GM19193 (cell line): Measurements from ENCODE around the gene LSG1.

Experiments used
- POLR2A ChIP-seq: IDR thresholded peaks from 4 replicates; pipeline ENCODE4 v1.6.1; 2011; ENCODE audit not compliant: insufficient read depth, insufficient read length; ENCODE audit errors: extremely low read depth

Gene LSG1

DNA sequence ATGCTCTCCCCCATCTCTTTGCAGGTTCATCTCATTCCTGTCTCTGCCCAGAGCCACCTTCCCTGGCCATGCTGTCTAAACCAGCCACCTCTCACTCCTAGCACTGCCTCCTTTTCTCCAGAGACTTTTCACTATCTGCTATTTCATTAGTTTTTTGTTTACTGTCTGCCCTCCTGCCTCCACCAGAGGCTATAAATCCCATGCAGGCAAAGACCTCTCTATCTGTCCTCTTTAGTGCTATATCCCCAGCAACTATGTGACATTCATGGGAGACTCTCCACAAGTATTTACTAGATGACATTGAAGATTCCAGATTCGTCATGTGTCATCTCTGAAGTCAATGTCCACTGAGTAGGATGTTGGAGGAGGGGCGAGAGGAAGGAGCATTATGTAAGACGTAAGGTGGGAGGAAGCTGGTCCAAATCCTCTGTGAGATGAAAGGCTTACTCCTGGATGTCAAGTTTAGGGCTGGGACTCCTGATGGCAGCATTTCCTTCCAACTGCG is 10.2 kb upstream of the LSG1 start:
- no peak for TF ChIP-seq POLR2A

DNA sequence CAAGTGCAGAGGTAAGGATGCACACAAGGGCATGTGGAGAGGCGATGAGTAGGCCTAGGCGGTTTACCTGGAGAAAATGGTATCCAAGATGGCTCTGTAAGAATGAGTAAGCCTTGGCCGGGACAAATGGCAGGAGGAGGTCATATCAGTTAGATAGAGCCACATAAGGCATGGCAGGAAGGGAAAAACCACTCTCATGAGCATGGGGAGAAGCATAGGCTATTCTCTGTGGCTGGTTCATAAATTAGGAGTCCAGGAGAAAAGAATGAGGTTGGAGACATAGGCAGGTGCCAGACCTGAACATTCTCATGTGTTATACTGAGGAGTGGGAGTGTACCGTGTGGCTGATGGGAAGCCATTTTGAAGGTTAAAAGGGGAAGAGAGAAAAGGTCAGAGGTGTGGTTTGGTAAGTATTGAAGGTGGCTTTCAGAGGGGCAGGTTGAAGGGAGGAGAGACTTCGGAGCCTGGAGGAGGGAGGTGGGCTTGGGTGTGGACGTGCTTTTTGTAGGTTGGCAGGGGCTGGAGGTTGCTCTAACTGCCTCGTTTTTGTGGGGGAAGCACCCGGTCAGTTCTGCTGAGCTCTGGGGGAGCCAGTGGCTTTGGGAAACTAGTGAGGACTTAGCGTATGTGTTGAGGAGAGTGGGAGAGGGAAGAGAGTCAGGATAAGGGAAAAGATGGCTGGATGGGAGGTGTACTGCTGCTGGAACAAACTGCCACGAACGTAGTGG is 9.1 kb upstream of the LSG1 start:
- no peak for TF ChIP-seq POLR2A

DNA sequence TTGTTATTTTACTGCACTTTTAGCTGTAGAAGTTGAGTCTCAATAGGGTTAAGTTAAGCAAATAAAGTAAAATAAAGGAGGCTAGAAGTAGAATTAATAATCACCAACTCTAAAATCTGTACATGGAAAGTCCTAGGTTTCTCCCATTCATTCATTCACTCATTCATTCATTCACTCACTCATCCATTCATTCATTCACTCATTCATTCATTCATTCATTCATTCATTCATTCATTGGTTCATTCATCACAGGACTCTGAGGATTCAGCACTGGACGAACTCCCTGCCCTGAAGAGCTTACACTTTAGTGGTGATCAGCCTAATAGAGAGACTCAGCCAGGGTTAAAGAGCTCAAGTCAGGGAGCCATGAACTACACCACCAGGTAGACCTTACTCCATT is 4.5 kb upstream of the LSG1 start:
- no peak for TF ChIP-seq POLR2A

DNA sequence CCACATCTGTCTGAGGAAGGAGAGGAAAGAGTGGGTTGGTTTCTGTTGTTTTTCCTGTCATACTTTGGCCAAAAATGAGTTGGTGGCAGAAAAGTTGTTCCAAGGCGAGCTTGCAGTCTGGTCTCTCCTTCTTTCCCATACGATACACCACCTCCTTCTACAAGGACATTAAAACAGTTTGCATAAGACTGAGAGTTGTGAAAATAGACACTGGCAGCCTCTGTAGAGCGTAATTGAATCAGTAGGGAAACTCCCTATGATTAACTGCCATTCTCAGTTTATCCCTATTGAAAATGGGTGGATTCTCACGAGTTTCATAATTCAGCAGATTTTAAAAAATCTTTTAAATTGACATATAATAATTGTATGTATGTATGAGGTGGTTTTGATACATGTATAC is 3.7 kb upstream of the LSG1 start:
- TF ChIP-seq POLR2A = no peak

DNA sequence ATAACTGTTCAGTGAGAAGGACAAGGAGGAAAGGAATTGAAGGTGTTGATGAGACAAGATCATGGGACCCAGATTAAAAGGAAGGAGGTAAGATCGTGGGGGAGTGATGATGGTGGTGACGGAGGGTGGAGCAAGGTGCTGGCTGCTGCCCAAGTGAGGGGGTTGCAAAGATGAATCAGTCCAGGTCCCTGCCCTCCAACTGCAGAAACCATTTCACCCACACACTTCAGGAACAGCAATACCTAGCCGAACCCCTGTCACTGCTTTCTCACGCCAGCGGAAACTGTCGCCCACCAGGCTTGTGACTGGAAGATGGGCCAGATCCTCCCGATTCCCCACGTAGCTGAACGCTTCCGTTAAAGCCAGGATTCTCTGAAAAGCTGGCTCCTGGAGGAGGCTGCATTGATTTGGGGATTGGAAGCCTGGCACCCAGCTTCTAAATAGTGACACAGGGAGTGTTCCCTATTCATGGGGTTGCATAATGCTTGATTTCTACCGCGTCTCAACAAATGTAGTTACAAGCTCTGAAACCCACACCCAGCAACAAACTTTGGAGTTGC is 3.2 kb upstream of the LSG1 start:
- no peak for TF ChIP-seq POLR2A

DNA sequence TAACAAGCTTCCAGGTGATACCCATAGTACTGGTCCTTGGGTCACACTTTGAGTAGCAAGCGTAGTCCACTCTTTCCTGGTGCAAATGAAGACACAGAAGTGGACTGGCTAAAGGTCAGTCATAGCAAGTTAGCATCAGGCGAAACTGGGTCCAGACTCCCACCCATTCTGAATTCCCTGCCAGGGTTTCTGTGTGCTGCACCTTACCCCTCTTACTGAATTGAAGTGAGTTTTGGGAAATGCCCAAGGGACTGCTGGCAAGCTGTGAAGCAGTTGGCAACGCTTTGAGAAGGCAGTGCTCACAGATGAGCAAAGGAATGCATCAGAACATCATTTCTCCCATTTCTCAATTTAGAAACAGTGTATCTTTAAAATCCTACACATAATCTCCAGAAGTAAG is 1.8 kb upstream of the LSG1 start:
- TF ChIP-seq POLR2A = no peak

DNA sequence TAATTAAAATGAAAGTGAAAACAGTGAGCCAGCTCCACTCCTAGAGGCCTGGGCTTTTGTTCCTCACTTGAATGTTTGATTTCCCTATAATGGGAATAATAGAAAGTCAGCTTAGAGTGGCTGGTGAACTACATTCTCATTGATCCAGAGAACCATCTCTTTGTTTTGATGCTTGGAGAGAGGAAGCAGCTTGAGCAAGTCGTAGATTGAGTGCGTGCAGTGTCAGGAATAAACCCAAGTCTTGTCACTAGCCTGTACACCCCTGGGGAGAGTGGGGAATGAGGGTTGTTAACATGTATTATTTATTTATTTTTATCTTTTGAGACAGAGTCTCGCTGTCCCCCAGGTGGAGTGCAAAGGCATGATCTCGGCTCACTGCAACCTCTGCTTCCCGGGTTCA is 885 bp upstream of the LSG1 start:
- TF ChIP-seq POLR2A = no peak

DNA sequence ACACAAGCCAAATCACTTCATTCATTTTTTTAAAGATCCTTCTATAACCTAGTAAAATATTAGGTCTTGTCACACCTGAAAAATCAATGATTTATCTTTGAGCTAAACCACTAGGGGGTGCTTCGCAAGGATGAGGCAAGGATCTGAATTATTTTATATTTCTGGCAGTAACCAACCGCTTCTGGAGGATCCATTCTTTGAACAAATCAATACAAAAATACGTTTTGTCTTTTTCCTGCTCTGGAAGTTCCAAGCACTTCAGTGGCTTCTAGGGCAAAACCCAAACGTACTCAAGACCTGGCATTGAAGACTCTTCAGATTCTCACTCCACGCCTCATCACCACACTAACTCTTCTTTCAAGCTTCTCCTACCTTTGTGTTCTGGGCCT is 486 bp downstream of the LSG1 start:
- no peak for TF ChIP-seq POLR2A

DNA sequence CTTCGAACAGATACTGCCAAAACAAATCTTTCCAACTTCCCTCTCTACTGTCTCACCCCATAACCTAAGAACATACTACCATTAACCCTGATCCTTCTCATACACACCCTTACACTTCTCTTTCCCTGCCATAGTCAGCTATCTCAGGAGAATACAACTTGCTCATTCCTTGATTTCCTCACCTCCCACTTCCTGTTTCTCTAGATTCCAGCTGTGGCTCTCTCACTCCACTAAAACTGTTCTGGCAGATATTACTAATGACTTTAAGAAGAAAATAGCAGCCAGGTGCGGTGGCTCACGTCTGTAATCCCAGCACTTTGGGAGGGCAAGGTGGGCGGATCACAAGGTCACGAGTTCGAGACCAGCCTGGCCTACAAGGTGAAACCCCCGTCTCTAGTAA is 4.6 kb downstream of the LSG1 start:
- TF ChIP-seq POLR2A = no peak

DNA sequence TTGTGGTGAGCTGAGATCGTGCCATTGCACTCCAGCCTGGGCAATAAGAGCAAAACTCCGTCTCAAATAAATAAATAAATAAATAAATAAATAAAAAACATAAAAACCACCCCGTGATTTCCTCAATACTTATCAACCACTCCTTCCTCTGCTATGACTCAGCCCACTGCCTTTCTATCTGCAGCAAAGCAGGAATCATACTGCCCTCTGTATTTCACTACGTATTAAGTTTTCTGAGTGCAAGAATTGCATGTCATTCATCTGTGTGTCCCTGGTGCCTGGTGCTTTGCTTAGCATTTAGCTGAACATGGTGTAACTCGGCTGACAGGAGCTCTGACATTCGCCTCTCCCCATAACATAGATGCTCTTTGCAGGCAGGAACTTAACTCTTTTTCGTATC is 7.1 kb downstream of the LSG1 start:
- no peak for TF ChIP-seq POLR2A

DNA sequence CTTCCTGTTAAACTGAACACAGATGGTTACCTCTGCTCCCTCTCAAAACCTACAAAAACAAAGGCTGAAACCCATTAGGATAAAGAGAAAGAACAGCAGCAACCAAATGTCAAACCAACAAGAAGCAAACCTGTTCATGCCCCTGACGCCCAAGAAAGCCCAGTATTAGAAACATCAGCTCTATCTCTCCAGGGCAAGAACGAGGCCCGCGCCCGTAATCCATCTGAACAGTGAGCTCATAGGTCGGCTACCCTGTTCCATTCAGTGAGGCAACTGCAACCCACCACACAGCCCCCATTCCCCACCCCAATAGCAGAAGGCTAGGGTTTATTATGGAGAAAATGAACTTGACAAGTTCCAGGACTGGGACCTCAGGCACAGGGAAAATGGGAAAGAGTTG is 10.0 kb downstream of the LSG1 start:
- no peak for TF ChIP-seq POLR2A

DNA sequence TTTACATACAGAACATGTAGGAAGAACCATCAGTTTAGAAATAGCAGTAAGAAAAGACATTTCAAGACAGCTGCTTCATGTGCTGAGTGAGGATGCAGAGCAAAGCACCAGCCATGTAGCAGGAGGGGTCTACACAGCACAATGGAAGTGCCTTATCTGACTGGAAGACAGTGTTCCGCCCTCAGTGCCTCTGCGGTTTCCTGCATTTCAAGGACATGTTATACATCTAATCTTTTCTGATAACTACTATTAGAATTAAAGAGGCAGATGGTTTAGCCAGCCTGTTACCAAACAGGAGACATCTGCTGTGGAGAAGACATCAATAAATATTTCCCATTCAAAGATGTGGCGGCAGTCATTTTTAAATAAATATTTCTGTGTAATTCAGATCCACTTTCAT is 10.6 kb downstream of the LSG1 start:
- TF ChIP-seq POLR2A = no peak

DNA sequence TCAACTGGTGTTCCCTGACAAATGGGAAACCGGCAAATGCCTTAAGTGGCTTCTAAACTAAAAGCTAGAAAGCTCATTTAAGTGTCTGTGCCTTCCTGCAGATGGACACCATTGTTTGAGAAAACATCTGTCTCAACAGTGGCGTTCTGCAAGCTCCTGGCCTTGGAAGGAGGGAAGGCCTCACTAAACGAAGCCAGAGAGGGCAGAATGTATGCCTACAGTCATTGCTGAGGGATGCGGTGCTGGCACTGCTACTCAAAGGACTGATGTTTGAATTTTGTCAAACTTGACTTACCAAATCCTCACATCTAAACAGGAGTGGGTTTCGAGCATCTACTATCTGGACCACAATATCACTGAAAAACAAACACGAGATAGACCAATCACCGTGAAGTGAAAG is 12.2 kb downstream of the LSG1 start:
- TF ChIP-seq POLR2A = no peak

DNA sequence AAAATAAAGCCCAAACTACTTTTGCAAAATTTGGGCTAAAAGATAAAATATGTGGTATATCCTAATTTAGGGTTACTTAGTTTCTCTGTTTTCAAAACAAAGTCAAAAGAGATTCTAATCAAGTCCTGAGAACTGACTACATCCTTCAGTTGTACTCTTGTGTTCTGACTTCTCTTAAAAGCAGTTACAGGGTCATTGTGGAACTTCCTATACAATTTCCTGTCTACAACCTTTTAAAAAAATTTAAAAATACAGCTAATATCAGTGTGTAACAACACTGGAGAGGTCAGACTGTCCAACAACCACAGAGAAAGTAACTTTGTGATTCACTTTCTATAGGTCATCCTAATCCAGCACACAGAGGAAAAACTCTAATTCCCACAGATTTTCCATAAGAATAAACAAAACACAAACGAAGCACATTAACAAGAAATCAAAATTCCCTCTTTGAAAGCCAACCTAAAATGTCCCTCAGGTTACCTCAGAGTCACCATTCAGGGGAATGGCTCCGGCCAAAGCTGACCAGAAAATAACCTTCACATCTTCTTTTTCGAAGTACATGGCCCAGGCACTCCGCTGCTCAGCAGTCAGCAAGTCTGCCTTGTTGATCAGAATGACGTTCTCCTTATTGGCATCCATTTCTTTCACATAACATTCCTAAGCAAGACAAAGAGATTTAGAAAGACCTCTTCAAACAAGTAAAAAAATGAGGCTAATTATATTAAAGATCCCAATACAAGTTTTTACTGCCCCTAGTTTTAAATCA is 13.3 kb downstream of the LSG1 start:
- TF ChIP-seq POLR2A = no peak

DNA sequence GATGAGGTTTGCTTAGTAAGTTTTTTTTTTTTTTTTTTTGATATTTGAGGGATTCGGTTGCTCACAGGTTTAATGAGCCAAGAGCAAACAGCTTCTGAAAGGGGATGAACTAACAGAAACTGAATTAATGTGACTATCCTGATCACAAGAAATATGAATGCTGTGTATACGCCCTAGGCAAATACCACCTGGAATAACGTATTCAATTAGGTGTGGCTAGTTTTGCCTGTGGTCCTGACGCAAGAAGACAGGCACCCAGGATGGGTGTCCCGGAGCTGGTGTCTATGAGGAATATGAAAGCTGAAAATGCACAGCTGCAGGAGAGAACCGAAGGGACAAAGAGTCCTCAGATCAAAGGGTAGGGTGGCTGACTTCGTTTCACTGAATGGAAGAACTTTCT is 14.6 kb downstream of the LSG1 start:
- no peak for TF ChIP-seq POLR2A

DNA sequence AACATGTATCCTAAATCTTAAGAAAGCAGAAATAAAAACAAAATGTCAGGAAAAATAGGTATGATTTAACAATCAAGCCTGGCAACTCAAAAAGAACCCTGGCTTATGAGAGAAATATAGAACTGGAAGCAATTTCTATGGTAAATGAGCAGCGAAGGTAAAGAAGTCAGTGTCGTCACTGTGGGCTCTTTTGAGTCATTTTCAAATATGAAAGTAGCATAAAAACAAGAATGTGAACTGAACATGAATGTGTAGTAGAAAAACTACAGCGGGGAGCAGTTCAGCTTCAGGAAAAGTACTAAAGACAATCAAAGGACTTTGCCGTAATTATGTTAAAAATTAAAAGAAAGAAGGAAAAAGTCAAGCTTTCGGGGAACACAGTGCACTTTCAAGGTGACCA is 17.5 kb downstream of the LSG1 start:
- no peak for TF ChIP-seq POLR2A
